HepG2 (cell line): Measurements from ENCODE around the gene LGALS8. TPM values are rescaled to one million over a fixed set of nuclear protein-coding genes. Genes with fewer than 3 reads are reported as not detected.
"Not testable (repeated sequence)": the region's sequence is repeated elsewhere in the genome, so short reads cannot be mapped to it uniquely, and the experiment has no call there.

Source experiments
- ATAC-seq: fragments of 200-7000 bp; cut with Tn5 transposase; 3 replicates; pipeline ENCODE4 v1.9.1; 2020; ENCODE audit warnings: mild to moderate bottlenecking, moderate library complexity
- BruUV-seq: library from RNA; stranded (reverse); fragments of 400-500 nt; replicated peaks from 2 replicates; lab custom pipeline; 2021; lab: Mats Ljungman, UMichigan
- CTCF ChIA-PET: fragments of 300-600 bp; formaldehyde crosslinking; extraction: SDS; loops from one replicate; lab custom pipeline; 2021; ENCODE audit warnings: low total read pairs, inconsistent platforms, low intra/inter-chr PET ratio; lab: Yijun Ruan, JAX
- POLR2A ChIA-PET: fragments of 350-600 bp; sonication (Branson Sonifier 250); formaldehyde crosslinking; loops from one replicate; lab custom pipeline; 2020; ENCODE audit warnings: antibody characterized with exemption, inconsistent platforms; lab: Yijun Ruan, JAX
- DNase-seq: peaks from one replicate; pipeline ENCODE4 v3.0.0-alpha.2; 2015; ENCODE audit warnings: low spot score
- FAIRE-seq: peaks from 3 replicates; lab custom pipeline; 2011; peaks lifted over from hg19 to GRCh38; lab: Jason Lieb, UNC
- H2AFZ ChIP-seq: one replicate; pipeline ENCODE4 v1.6.1; 2011; ENCODE audit warnings: low read length, inconsistent platforms
- H3K27ac ChIP-seq: fragments of 300-600 bp; 3 replicates; pipeline ENCODE4 v1.8.0; 2011; ENCODE audit warnings: mixed run types, mild to moderate bottlenecking, mixed read lengths, low read length, inconsistent platforms; ENCODE audit not compliant: insufficient read depth; ENCODE audit errors: extremely low read length
- H3K27me3 ChIP-seq, 2 experiments: fragments of 200-600 bp in 1 of 2; 2 replicates in 1 of 2; 3 replicates in 1 of 2; pipeline versions ENCODE4 v1.6.0 to v1.8.0; 2011; ENCODE audit warnings: low read length in 2 of 2, mild to moderate bottlenecking in 2 of 2, moderate library complexity in 2 of 2, inconsistent platforms in 1 of 2; ENCODE audit not compliant: insufficient read depth in 2 of 2, control insufficient read depth in 1 of 2
- H3K36me3 ChIP-seq, 2 experiments: fragments of 200-600 bp in 1 of 2; replicated peaks in 1 of 2; 2 replicates in 1 of 2; 3 replicates in 1 of 2; pipeline versions ENCODE4 v1.5.1 to v1.8.0; 2011; ENCODE audit warnings: low read length in 2 of 2, inconsistent platforms in 1 of 2; ENCODE audit not compliant: insufficient read depth in 2 of 2, control insufficient read depth in 1 of 2
- H3K4me1 ChIP-seq: 2 replicates; pipeline ENCODE4 v1.5.1; 2012; ENCODE audit warnings: low read length, inconsistent platforms; ENCODE audit not compliant: insufficient read depth
- H3K4me2 ChIP-seq: 2 replicates; pipeline ENCODE4 v1.6.0; 2011; ENCODE audit warnings: low read depth, low read length, inconsistent platforms
- H3K4me3 ChIP-seq, 3 experiments: fragments of 200-600 bp in 1 of 3; sonication (generic), shearing (Covaris generic) in 1 of 3; replicated peaks in 1 of 3; 2 replicates each; pipeline ENCODE4 v1.5.1; 2011 to 2016; ENCODE audit warnings: low read length in 3 of 3, inconsistent platforms in 2 of 3, low read depth in 2 of 3, mild to moderate bottlenecking in 2 of 3, control low read depth in 1 of 3, mixed read lengths in 1 of 3; ENCODE audit not compliant: insufficient read depth in 1 of 3
- H3K79me2 ChIP-seq: one replicate; pipeline ENCODE4 v1.6.1; 2011; ENCODE audit warnings: low read length, inconsistent platforms; ENCODE audit not compliant: insufficient read depth
- H3K9ac ChIP-seq: 2 replicates; pipeline ENCODE4 v1.6.0; 2011; ENCODE audit warnings: mild to moderate bottlenecking, low read depth, low read length, inconsistent platforms; ENCODE audit not compliant: insufficient read depth
- H3K9me3 ChIP-seq: 2 replicates; pipeline ENCODE4 v1.5.1; 2012; ENCODE audit warnings: mild to moderate bottlenecking, low read length
- H4K20me1 ChIP-seq: 2 replicates; pipeline ENCODE4 v1.6.0; 2011; ENCODE audit warnings: inconsistent platforms, mild to moderate bottlenecking, low read length, moderate library complexity; ENCODE audit not compliant: insufficient read depth
- BORCS8-MEF2B ChIP-seq: sonication (generic); formaldehyde crosslinking; IDR thresholded peaks from 2 replicates; pipeline ENCODE4 v1.8.0; 2022; ENCODE audit warnings: mild to moderate bottlenecking, missing genetic modification reagents
- MTF1 ChIP-seq: sonication (generic); formaldehyde crosslinking; IDR thresholded peaks from 2 replicates; pipeline ENCODE4 v1.5.0; 2020; ENCODE audit warnings: missing genetic modification reagents
- NFIB ChIP-seq: sonication (generic); formaldehyde crosslinking; IDR thresholded peaks from 2 replicates; pipeline ENCODE4 v1.9.0; 2021; ENCODE audit warnings: missing genetic modification reagents, mild to moderate bottlenecking, borderline replicate concordance
- NFKB2 ChIP-seq: sonication (generic); formaldehyde crosslinking; IDR thresholded peaks from 2 replicates; pipeline ENCODE4 v1.4.0; 2020; ENCODE audit warnings: missing genetic modification reagents, borderline replicate concordance
- NONO ChIP-seq, 2 experiments: fragments of 450-650 bp in 1 of 2; sonication (generic) in 1 of 2; formaldehyde crosslinking in 1 of 2; IDR thresholded peaks in 1 of 2; conservative IDR thresholded peaks in 1 of 2; 2 replicates each; pipeline versions ENCODE4 v1.6.1 to v1.8.0; 2017 to 2022; ENCODE audit warnings: mild to moderate bottlenecking in 1 of 2, missing genetic modification reagents in 1 of 2, moderate library complexity in 1 of 2
- ZBTB43 ChIP-seq: sonication (generic); formaldehyde crosslinking; conservative IDR thresholded peaks from 2 replicates; pipeline ENCODE4 v1.4.0; 2020; ENCODE audit warnings: missing genetic modification reagents
- ZNF101 ChIP-seq: sonication (generic); formaldehyde crosslinking; IDR thresholded peaks from 2 replicates; pipeline ENCODE4 v1.4.0; 2020; ENCODE audit warnings: mild to moderate bottlenecking, low read depth, missing genetic modification reagents, borderline replicate concordance
- ZNF20 ChIP-seq: sonication (generic); formaldehyde crosslinking; IDR thresholded peaks from 2 replicates; pipeline ENCODE4 v1.4.0; 2020; ENCODE audit warnings: mild to moderate bottlenecking, moderate library complexity, missing genetic modification reagents
- ZNF430 ChIP-seq: sonication (generic); formaldehyde crosslinking; IDR thresholded peaks from 2 replicates; pipeline ENCODE4 v1.9.0; 2021; ENCODE audit warnings: mild to moderate bottlenecking, missing genetic modification reagents
- ZNF574 ChIP-seq: sonication (generic); formaldehyde crosslinking; IDR thresholded peaks from 2 replicates; pipeline ENCODE4 v1.4.0; 2020; ENCODE audit warnings: missing genetic modification reagents
- WGBS: methylation state at CpG from one replicate; pipeline ENCODE4 v1.1.6; 2017; ENCODE audit warnings: low lambda C conversion rate; 5-methylcytosine and 5-hydroxymethylcytosine counted together
- in situ Hi-C: cut with HindIII; loops from 2 replicates; pipeline ENCODE4 v1.10.0; 2017; ENCODE audit warnings: low pct_unique_long_range_greater_than_20kb; ENCODE audit not compliant: extremely low pct_ligation_motif_present
- intact Hi-C: fragments of 100-400 bp; cut with micrococcal nuclease; formaldehyde crosslinking; loops from one replicate; pipeline ENCODE4 v1.10.0; 2022; ENCODE audit not compliant: unreplicated experiment
- polyA plus RNA-seq, 8 experiments: library from polyadenylated mRNA; depleted of rRNA in 3 of 8; stranded (reverse) in 7 of 8; unstranded in 1 of 8; fragments of >200 nt; fragmentation: Illumina TruSeq in 4 of 8; extraction: Trizol in 4 of 8; gene quantifications; 2 replicates each; pipeline versions ENCODE4 v1.2.1 to v1.2.3, GENCODE V29; 2011 to 2016; ENCODE audit warnings: low read depth in 4 of 8, missing spikeins in 1 of 8, mixed read lengths in 1 of 8; ENCODE audit not compliant: insufficient read depth in 1 of 8
- total RNA-seq, 5 experiments: library from RNA; depleted of rRNA; stranded (reverse); fragments of >200 nt; fragmentation: Illumina TruSeq; extraction: Trizol; gene quantifications; 2 replicates each; pipeline ENCODE4 v1.2.3, GENCODE V29; 2016; ENCODE audit warnings: low read depth in 1 of 5

LGALS8 gene
- total and polyA plus RNA-seq, 2 of the 13 experiments (the other 11 are each of a cell fraction or from before 2014, with no cell fraction given): 29.3 to 185 TPM

GRCh38 chr1:236578661-236579060 lies 54.9 kb downstream of the LGALS8 start (continued):
- TF ChIP-seq NFKB2 (no peak), ZNF101 (no peak), NFIB (CRISPR knock-in tag) (no peak), ZNF574 (CRISPR knock-in tag) (no peak), ZNF20 (CRISPR knock-in tag) (no peak), BORCS8-MEF2B (CRISPR knock-in tag) (no peak), ZNF430 (CRISPR knock-in tag) (no peak), NONO (IDR thresholded peaks at IDR 0.05) (no peak), NONO (CRISPR knock-in tag; conservative IDR thresholded peaks at IDR 0.05) (no peak), ZBTB43 (no peak), MTF1 (CRISPR knock-in tag) (no peak)

GRCh38 chr1:236580404-236580803 lies 56.6 kb downstream of the LGALS8 start:
- H3K9ac ChIP-seq, H3K4me1 ChIP-seq, H3K9me3 ChIP-seq, H3K4me2 ChIP-seq, FAIRE-seq, ATAC-seq, H3K27ac ChIP-seq, H4K20me1 ChIP-seq, in situ Hi-C loops, CTCF ChIA-PET, H3K4me3 ChIP-seq, H3K79me2 ChIP-seq, H3K27me3 ChIP-seq, H2AFZ ChIP-seq, BruUV-seq, intact Hi-C loops, DNase-seq: not testable (repeated sequence)
- POLR2A ChIA-PET: interaction anchor here (0.6 to 0.7 kb wide), 2 partner anchors 11 to 22 kb away, joined by 3 read pairs; no protein-coding TSS in a partner anchor
- H3K36me3 ChIP-seq: peaks cover 17 to 74% of the 10 kb centered on the region in 2 experiments
- WGBS: 94% methylated on average over 3 of the region's 3 CpGs
